Measurements from ENCODE around the gene VTI1B.
A peak's percentile ranks its signal among the peaks of the same experiment; 100 is the strongest.

DNA sequence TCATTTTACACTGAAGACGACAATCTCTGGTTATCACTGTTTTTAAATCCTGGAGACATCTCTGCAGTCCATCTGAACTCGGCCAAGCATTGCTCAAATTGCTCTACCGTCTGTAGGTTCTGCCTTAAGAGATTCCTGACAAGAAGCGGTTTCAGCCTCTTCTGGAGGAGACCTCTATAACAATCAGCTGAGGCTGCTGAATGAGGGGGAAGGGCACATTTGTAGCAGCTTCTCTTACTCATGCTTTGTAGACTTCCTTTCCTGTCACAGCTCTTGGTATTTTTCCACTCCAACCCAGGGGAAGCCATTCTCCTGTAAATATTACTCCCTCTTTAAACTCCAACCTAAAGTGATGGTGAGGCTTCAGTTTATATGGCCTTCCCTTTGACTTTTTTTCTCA is 51.8 kb downstream of the VTI1B start:
- TF ChIP-seq, protein P1, sequence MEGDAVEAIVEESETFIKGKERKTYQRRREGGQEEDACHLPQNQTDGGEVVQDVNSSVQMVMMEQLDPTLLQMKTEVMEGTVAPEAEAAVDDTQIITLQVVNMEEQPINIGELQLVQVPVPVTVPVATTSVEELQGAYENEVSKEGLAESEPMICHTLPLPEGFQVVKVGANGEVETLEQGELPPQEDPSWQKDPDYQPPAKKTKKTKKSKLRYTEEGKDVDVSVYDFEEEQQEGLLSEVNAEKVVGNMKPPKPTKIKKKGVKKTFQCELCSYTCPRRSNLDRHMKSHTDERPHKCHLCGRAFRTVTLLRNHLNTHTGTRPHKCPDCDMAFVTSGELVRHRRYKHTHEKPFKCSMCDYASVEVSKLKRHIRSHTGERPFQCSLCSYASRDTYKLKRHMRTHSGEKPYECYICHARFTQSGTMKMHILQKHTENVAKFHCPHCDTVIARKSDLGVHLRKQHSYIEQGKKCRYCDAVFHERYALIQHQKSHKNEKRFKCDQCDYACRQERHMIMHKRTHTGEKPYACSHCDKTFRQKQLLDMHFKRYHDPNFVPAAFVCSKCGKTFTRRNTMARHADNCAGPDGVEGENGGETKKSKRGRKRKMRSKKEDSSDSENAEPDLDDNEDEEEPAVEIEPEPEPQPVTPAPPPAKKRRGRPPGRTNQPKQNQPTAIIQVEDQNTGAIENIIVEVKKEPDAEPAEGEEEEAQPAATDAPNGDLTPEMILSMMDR (IDR thresholded peaks at IDR 0.05), result no peak
- TF ChIP-seq POLR2AphosphoS5 (IDR thresholded peaks at IDR 0.05) (no peak), EP300 (IDR thresholded peaks at IDR 0.05) (peak in 1 of 4 donors; percentile 58), POLR2A (IDR thresholded peaks at IDR 0.05) (no peak)
